K562 (cell line): ENCODE results near the gene TP53BP1. TPM values are rescaled to one million over a fixed set of nuclear protein-coding genes. Genes with fewer than 3 reads are reported as not detected.

Experiments
- E2F3 ChIP-seq: fragments of 250-450 bp; sonication (Bioruptor Pico); IDR thresholded peaks from 2 replicates; pipeline ENCODE4 v1.4.0; 2020; ENCODE audit warnings: mild to moderate bottlenecking
- HIVEP1 ChIP-seq: fragments of 250-450 bp; sonication (Bioruptor Pico); IDR thresholded peaks from 2 replicates; pipeline ENCODE4 v1.4.0; 2020; ENCODE audit warnings: mild to moderate bottlenecking
- NCOR1 ChIP-seq: fragments of 450-650 bp; IDR thresholded peaks from 2 replicates; pipeline ENCODE4 v1.6.1; 2016; ENCODE audit warnings: mild to moderate bottlenecking, moderate library complexity
- PHB2 ChIP-seq: fragments of 450-650 bp; IDR thresholded peaks from 2 replicates; pipeline ENCODE4 v1.6.1; 2017; ENCODE audit warnings: low read depth
- PHTF2 ChIP-seq: fragments of 250-450 bp; sonication (Bioruptor Pico); IDR thresholded peaks from 2 replicates; pipeline ENCODE4 v1.5.0; 2021; ENCODE audit warnings: mild to moderate bottlenecking
- POLR2AphosphoS5 ChIP-seq: IDR thresholded peaks from 2 replicates; pipeline ENCODE4 v1.6.1; 2011; ENCODE audit warnings: mild to moderate bottlenecking, low read depth, low read length, moderate library complexity; ENCODE audit not compliant: control insufficient read depth, insufficient read depth
- POLR3G ChIP-seq: IDR thresholded peaks from 2 replicates; pipeline ENCODE4 v1.6.1; 2011; ENCODE audit not compliant: insufficient read length, insufficient replicate concordance; ENCODE audit errors: extremely low read depth
- RBM34 ChIP-seq: fragments of 200-400 bp; formaldehyde crosslinking; IDR thresholded peaks from 2 replicates; pipeline ENCODE4 v1.6.1; 2018; ENCODE audit warnings: low read length, borderline replicate concordance; ENCODE audit not compliant: insufficient read depth
- SMAD2 ChIP-seq: fragments of 150-350 bp; IDR thresholded peaks from 2 replicates; pipeline ENCODE4 v1.6.1; 2014; ENCODE audit warnings: low read depth, mild to moderate bottlenecking, low read length
- SRSF3 ChIP-seq: fragments of 200-400 bp; formaldehyde crosslinking; IDR thresholded peaks from 2 replicates; pipeline ENCODE4 v1.6.1; 2016; ENCODE audit warnings: mild to moderate bottlenecking, low read length, moderate library complexity; ENCODE audit not compliant: insufficient read depth
- TAF7 ChIP-seq: fragments of 450-650 bp; IDR thresholded peaks from 2 replicates; pipeline ENCODE4 v1.6.1; 2016; ENCODE audit warnings: missing genetic modification characterization, missing compliant biosample characterization
- TFAM ChIP-seq: fragments of 250-450 bp; sonication (Bioruptor Pico); conservative IDR thresholded peaks from 2 replicates; pipeline ENCODE4 v1.5.0; 2021; ENCODE audit warnings: mild to moderate bottlenecking, moderate library complexity
- ZNF778 ChIP-seq: fragments of 450-650 bp; formaldehyde crosslinking; IDR thresholded peaks from 2 replicates; pipeline ENCODE4 v1.4.0; 2020; ENCODE audit warnings: mild to moderate bottlenecking, moderate library complexity
- polyA plus RNA-seq, 8 experiments: library from polyadenylated mRNA; depleted of rRNA in 4 of 8; stranded (reverse) in 5 of 8; unstranded in 3 of 8; fragments of >200 nt; fragmentation: Nextera tagmentation in 2 of 8; fragmentation: Illumina TruSeq in 1 of 8; extraction: Ambion mirVana in 2 of 8; extraction: Trizol in 1 of 8; gene quantifications; 2 replicates each; pipeline versions ENCODE4 v1.2.1 to v1.2.3, GENCODE V29; 2011 to 2014; ENCODE audit warnings: inconsistent platforms in 1 of 8, missing spikeins in 1 of 8
- total RNA-seq, 7 experiments: library from RNA; depleted of rRNA in 6 of 7; stranded (reverse); fragments of >200 nt in 6 of 7; fragmentation: Illumina TruSeq in 2 of 7; extraction: Trizol in 2 of 7; gene quantifications; 2 replicates each; pipeline versions ENCODE4 v1.2.1 to v1.2.3, GENCODE V29; 2011 to 2021; ENCODE audit warnings: low replicate concordance in 1 of 7
- TF ChIP-seq, protein P1 (sequence below): sonication (generic); formaldehyde crosslinking; IDR thresholded peaks from 2 replicates; pipeline ENCODE4 v1.8.0; 2022; ENCODE audit warnings: mild to moderate bottlenecking, missing genetic modification reagents
- TF ChIP-seq, protein P2 (sequence below): sonication (generic); formaldehyde crosslinking; IDR thresholded peaks from 2 replicates; pipeline ENCODE4 v1.8.1; 2022; ENCODE audit warnings: missing genetic modification reagents
- TF ChIP-seq, protein P3 (sequence below), 2 experiments: fragments of 250-450 bp in 1 of 2; fragments of 450-650 bp in 1 of 2; sonication (Bioruptor Pico) in 1 of 2; IDR thresholded peaks; 2 replicates each; pipeline versions ENCODE4 v1.6.1 to v1.8.0; 2016 to 2021; ENCODE audit warnings: mild to moderate bottlenecking in 2 of 2, moderate library complexity in 2 of 2, missing compliant biosample characterization in 1 of 2, missing genetic modification characterization in 1 of 2
- TF ChIP-seq, protein P4 (sequence below), 2 experiments: IDR thresholded peaks; 2 replicates each; pipeline ENCODE4 v1.6.1; 2012; ENCODE audit warnings: improper control_type of control experiment in 2 of 2, low read depth in 2 of 2, low read length in 2 of 2, borderline replicate concordance in 1 of 2

The TP53BP1 gene
- total and polyA plus RNA-seq, 9 of the 15 experiments (the other 6 are each of a cell fraction or from before 2014, with no cell fraction given): 5.7 to 63.3 (median 30.9) TPM

DNA sequence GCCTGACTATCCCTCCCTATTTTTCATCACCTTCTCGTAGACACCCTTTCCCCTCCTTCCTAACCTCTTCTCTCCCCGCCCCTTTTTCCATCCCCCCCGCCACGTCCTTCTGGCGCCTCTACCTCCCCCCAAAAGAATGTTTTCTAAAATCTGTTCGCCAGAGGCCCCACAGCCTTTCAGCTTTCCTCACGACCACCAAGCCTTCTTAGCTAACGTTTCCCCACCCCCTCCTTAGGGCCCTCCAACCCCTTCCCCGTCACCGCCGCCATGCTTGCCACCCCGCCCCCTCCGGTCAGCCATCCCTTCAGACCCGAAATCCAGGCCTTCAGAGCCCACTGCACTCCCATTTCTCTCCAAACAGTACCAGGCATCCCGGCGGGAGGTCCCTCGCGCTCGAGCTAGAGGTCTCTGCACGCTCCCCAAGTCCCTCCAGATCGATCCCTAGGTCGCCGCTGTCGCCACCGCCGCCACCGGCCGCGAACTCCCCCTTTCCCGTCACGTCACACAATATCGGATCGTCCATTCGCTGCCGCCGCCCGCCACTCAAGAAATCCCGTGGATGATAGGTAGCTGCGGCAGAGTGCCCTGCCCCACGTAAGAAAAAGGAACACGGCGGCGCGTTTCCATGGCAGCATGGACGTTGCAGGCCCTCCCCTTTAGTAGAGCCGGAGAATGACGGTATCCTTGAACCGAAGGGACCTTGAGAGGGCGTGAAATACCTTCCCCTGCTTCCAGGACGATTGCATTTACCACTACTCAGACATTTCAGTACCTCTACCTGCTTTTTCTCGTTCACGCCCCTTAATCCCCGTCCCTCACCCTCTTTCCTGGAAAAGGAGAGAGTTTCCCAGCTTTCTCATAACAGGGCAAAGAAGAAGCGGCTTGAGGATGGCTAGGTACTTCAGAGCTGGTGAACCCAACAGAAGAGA, at the start of gene TP53BP1 (continued):
- TF ChIP-seq, protein P1, sequence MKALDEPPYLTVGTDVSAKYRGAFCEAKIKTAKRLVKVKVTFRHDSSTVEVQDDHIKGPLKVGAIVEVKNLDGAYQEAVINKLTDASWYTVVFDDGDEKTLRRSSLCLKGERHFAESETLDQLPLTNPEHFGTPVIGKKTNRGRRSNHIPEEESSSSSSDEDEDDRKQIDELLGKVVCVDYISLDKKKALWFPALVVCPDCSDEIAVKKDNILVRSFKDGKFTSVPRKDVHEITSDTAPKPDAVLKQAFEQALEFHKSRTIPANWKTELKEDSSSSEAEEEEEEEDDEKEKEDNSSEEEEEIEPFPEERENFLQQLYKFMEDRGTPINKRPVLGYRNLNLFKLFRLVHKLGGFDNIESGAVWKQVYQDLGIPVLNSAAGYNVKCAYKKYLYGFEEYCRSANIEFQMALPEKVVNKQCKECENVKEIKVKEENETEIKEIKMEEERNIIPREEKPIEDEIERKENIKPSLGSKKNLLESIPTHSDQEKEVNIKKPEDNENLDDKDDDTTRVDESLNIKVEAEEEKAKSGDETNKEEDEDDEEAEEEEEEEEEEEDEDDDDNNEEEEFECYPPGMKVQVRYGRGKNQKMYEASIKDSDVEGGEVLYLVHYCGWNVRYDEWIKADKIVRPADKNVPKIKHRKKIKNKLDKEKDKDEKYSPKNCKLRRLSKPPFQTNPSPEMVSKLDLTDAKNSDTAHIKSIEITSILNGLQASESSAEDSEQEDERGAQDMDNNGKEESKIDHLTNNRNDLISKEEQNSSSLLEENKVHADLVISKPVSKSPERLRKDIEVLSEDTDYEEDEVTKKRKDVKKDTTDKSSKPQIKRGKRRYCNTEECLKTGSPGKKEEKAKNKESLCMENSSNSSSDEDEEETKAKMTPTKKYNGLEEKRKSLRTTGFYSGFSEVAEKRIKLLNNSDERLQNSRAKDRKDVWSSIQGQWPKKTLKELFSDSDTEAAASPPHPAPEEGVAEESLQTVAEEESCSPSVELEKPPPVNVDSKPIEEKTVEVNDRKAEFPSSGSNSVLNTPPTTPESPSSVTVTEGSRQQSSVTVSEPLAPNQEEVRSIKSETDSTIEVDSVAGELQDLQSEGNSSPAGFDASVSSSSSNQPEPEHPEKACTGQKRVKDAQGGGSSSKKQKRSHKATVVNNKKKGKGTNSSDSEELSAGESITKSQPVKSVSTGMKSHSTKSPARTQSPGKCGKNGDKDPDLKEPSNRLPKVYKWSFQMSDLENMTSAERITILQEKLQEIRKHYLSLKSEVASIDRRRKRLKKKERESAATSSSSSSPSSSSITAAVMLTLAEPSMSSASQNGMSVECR (CRISPR knock-in tag): peak; percentile 73; the same call in 1 of the 2 replicates
- no peak for TF ChIP-seq HIVEP1 (CRISPR knock-in tag)
- no peak for TF ChIP-seq PHB2
- TF ChIP-seq, protein P2, sequence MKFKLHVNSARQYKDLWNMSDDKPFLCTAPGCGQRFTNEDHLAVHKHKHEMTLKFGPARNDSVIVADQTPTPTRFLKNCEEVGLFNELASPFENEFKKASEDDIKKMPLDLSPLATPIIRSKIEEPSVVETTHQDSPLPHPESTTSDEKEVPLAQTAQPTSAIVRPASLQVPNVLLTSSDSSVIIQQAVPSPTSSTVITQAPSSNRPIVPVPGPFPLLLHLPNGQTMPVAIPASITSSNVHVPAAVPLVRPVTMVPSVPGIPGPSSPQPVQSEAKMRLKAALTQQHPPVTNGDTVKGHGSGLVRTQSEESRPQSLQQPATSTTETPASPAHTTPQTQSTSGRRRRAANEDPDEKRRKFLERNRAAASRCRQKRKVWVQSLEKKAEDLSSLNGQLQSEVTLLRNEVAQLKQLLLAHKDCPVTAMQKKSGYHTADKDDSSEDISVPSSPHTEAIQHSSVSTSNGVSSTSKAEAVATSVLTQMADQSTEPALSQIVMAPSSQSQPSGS (CRISPR knock-in tag): no peak
- TF ChIP-seq, protein P3, sequence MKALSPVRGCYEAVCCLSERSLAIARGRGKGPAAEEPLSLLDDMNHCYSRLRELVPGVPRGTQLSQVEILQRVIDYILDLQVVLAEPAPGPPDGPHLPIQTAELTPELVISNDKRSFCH (CRISPR knock-in tag; IDR thresholded peaks at IDR 0.05): no peak
- TF ChIP-seq, protein P3 (tag; IDR thresholded peaks at IDR 0.05): no peak
- TF ChIP-seq, protein P4, sequence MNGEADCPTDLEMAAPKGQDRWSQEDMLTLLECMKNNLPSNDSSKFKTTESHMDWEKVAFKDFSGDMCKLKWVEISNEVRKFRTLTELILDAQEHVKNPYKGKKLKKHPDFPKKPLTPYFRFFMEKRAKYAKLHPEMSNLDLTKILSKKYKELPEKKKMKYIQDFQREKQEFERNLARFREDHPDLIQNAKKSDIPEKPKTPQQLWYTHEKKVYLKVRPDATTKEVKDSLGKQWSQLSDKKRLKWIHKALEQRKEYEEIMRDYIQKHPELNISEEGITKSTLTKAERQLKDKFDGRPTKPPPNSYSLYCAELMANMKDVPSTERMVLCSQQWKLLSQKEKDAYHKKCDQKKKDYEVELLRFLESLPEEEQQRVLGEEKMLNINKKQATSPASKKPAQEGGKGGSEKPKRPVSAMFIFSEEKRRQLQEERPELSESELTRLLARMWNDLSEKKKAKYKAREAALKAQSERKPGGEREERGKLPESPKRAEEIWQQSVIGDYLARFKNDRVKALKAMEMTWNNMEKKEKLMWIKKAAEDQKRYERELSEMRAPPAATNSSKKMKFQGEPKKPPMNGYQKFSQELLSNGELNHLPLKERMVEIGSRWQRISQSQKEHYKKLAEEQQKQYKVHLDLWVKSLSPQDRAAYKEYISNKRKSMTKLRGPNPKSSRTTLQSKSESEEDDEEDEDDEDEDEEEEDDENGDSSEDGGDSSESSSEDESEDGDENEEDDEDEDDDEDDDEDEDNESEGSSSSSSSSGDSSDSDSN (IDR thresholded peaks at IDR 0.05; ENCODE audit: borderline replicate concordance in 1 of 2, low read depth in 2 of 2, low read length in 2 of 2): no peak
- no peak for TF ChIP-seq RBM34
- TF ChIP-seq NCOR1: no peak
- TF ChIP-seq SMAD2: no peak
- no peak for TF ChIP-seq SRSF3
- TF ChIP-seq POLR2AphosphoS5: no peak
- TF ChIP-seq TFAM (CRISPR knock-in tag): no peak
- TF ChIP-seq PHTF2: no peak
- no peak for TF ChIP-seq ZNF778 (CRISPR knock-in tag)
- no peak for TF ChIP-seq POLR3G
- no peak for TF ChIP-seq E2F3
- TF ChIP-seq TAF7: no peak
